GM12878 (cell line): Measurements from ENCODE around the gene RASSF8. TPM values are rescaled to one million over a fixed set of nuclear protein-coding genes. Genes with fewer than 3 reads are reported as not detected.

ENCODE experiments used
- ATAC-seq: fragments of 200-7000 bp; cut with Tn5 transposase; 3 replicates; pipeline ENCODE4 v1.9.1; 2020; ENCODE audit warnings: mild to moderate bottlenecking, moderate library complexity
- BruUV-seq: library from RNA; stranded (reverse); fragments of 400-500 nt; replicated peaks from 2 replicates; lab custom pipeline; 2021; lab: Mats Ljungman, UMichigan
- CTCF ChIA-PET: fragments of 300-600 bp; sonication (Branson Sonifier 250); formaldehyde crosslinking; extraction: SDS; loops from one replicate; lab custom pipeline; 2021; ENCODE audit warnings: inconsistent platforms; lab: Yijun Ruan, JAX
- POLR2A ChIA-PET: fragments of 350-600 bp; formaldehyde crosslinking; extraction: SDS; loops from one replicate; lab custom pipeline; 2021; ENCODE audit warnings: inconsistent platforms; lab: Charles Lee
- RAD21 ChIA-PET: fragments of 300-600 bp; sonication (Branson Sonifier 250); formaldehyde crosslinking; loops from one replicate; lab custom pipeline; 2023; ENCODE audit warnings: antibody characterized with exemption; ENCODE audit not compliant: unreplicated experiment; lab: Charles Lee
- SMC1A ChIA-PET: fragments of 300-600 bp; sonication (Branson Sonifier 250); formaldehyde crosslinking; loops from one replicate; lab custom pipeline; 2023; ENCODE audit not compliant: unreplicated experiment, uncharacterized antibody; lab: Charles Lee
- DNase-seq: peaks from one replicate; pipeline ENCODE4 v3.0.0-alpha.2; 2011; ENCODE audit warnings: low read depth, low spot score
- FAIRE-seq: peaks from 3 replicates; lab custom pipeline; 2011; peaks lifted over from hg19 to GRCh38; lab: Jason Lieb, UNC
- H2AFZ ChIP-seq: 2 replicates; pipeline ENCODE4 v1.6.0; 2011; ENCODE audit warnings: low read depth, low read length, control low read depth; ENCODE audit not compliant: control insufficient read depth
- H3K27ac ChIP-seq: 2 replicates; pipeline ENCODE4 v1.5.1; 2011; ENCODE audit warnings: control low read depth; ENCODE audit not compliant: control insufficient read depth, insufficient read depth
- H3K27me3 ChIP-seq, 2 experiments: replicated peaks in 1 of 2; 2 replicates each; pipeline versions ENCODE4 v1.6.0 to v1.6.1; 2011; ENCODE audit warnings: low read length in 1 of 2; ENCODE audit not compliant: control insufficient read depth in 2 of 2, insufficient read depth in 2 of 2
- H3K36me3 ChIP-seq, 2 experiments: 2 replicates each; pipeline ENCODE4 v1.5.1; 2011; ENCODE audit warnings: low read length in 1 of 2; ENCODE audit not compliant: control insufficient read depth in 2 of 2, insufficient read depth in 2 of 2
- H3K4me1 ChIP-seq: 2 replicates; pipeline ENCODE4 v1.6.1; 2011; ENCODE audit warnings: mild to moderate bottlenecking, low read length, moderate library complexity, mixed read lengths; ENCODE audit not compliant: control insufficient read depth, insufficient read depth
- H3K4me2 ChIP-seq: 2 replicates; pipeline ENCODE4 v1.6.0; 2011; ENCODE audit warnings: control low read depth; ENCODE audit not compliant: control insufficient read depth, insufficient read depth
- H3K4me3 ChIP-seq: fragments of 200-600 bp; sonication (generic); 2 replicates; pipeline ENCODE4 v1.5.1; 2016
- H3K79me2 ChIP-seq: 2 replicates; pipeline ENCODE4 v1.6.0; 2011; ENCODE audit warnings: low read length; ENCODE audit not compliant: control insufficient read depth, insufficient read depth
- H3K9ac ChIP-seq: 2 replicates; pipeline ENCODE4 v1.8.0; 2011; ENCODE audit warnings: low read length, control low read depth, mixed read lengths; ENCODE audit not compliant: control insufficient read depth, insufficient read depth
- H3K9me3 ChIP-seq: replicated peaks from 3 replicates; pipeline ENCODE4 v1.5.1; 2011; ENCODE audit warnings: mild to moderate bottlenecking, low read length; ENCODE audit not compliant: control insufficient read depth, insufficient read depth
- H4K20me1 ChIP-seq: 2 replicates; pipeline ENCODE4 v1.6.0; 2011; ENCODE audit not compliant: control insufficient read depth, insufficient read depth
- ASH2L ChIP-seq: fragments of 300-600, 200-600 bp; sonication (generic); IDR thresholded peaks from 2 replicates; pipeline ENCODE4 v1.6.1; 2017; ENCODE audit warnings: low read depth, mild to moderate bottlenecking, borderline replicate concordance
- EP300 ChIP-seq, 2 experiments: fragments of 150-350 bp in 1 of 2; IDR thresholded peaks; 2 replicates each; pipeline ENCODE4 v1.6.1; 2011 to 2012; ENCODE audit warnings: low read depth in 2 of 2, low read length in 2 of 2, borderline replicate concordance in 1 of 2, improper control_type of control experiment in 1 of 2, inconsistent platforms in 1 of 2; ENCODE audit not compliant: control insufficient read depth in 1 of 2
- KLF5 ChIP-seq: fragments of 450-650 bp; IDR thresholded peaks from 2 replicates; pipeline ENCODE4 v1.6.1; 2014; ENCODE audit warnings: mild to moderate bottlenecking; ENCODE audit not compliant: partially characterized antibody
- NR2C2 ChIP-seq: IDR thresholded peaks from 2 replicates; pipeline ENCODE4 v1.6.1; 2011; ENCODE audit warnings: borderline replicate concordance, low read depth; ENCODE audit not compliant: control insufficient read depth, insufficient read length
- PML ChIP-seq: IDR thresholded peaks from 2 replicates; pipeline ENCODE4 v1.6.1; 2012; ENCODE audit warnings: low read length, inconsistent platforms
- RCOR1 ChIP-seq: conservative IDR thresholded peaks from 2 replicates; pipeline ENCODE4 v1.6.1; 2012; ENCODE audit warnings: low read depth, low read length, improper control_type of control experiment
- WGBS: methylation state at CpG from one replicate; pipeline ENCODE4 v1.1.6; 2016; ENCODE audit warnings: low lambda C conversion rate; ENCODE audit not compliant: insufficient replicate concordance, insufficient coverage; ENCODE audit errors: missing lambda C conversion rate; 5-methylcytosine and 5-hydroxymethylcytosine counted together
- in situ Hi-C: fragments of 300-500 bp; cut with MboI; formaldehyde crosslinking; loops from 9 replicates; pipeline ENCODE4 v1.14.3; 2018; ENCODE audit warnings: mixed read lengths
- intact Hi-C: fragments of 100-400 bp; cut with micrococcal nuclease; formaldehyde crosslinking; loops from one replicate; pipeline ENCODE4 v1.14.2; 2022; ENCODE audit not compliant: unreplicated experiment
- polyA plus RNA-seq, 11 experiments: library from polyadenylated mRNA; depleted of rRNA in 4 of 11; unstranded in 6 of 11; stranded (reverse) in 5 of 11; fragments of >200 nt; fragmentation: Nextera tagmentation in 4 of 11; fragmentation: Illumina TruSeq in 1 of 11; extraction: Ambion mirVana in 4 of 11; extraction: Trizol in 1 of 11; gene quantifications; 1 replicate in 1 of 11; 2 replicates in 10 of 11; pipeline versions ENCODE4 v1.2.1 to v1.2.3, GENCODE V29; 2011 to 2016; ENCODE audit warnings: inconsistent platforms in 2 of 11, missing spikeins in 2 of 11, low read depth in 1 of 11
- total RNA-seq, 4 experiments: library from RNA; depleted of rRNA in 3 of 4; stranded (reverse); fragments of >200 nt in 3 of 4; fragmentation: Illumina TruSeq in 1 of 4; extraction: Trizol in 1 of 4; gene quantifications; 2 replicates each; pipeline versions ENCODE4 v1.2.1 to v1.2.3, GENCODE V29; 2013 to 2021
- TF ChIP-seq, protein P1 (sequence below): fragments of 450-650 bp; IDR thresholded peaks from 2 replicates; pipeline ENCODE4 v1.6.1; 2017; ENCODE audit warnings: mild to moderate bottlenecking, moderate library complexity
- TF ChIP-seq, protein P2 (sequence below): fragments of 150-350 bp; IDR thresholded peaks from 2 replicates; pipeline ENCODE4 v1.6.1; 2016; ENCODE audit warnings: low read depth, low read length
- TF ChIP-seq, protein P3 (sequence below): fragments of 150-350 bp; IDR thresholded peaks from 2 replicates; pipeline ENCODE4 v1.6.1; 2014; ENCODE audit warnings: mild to moderate bottlenecking, low read depth, low read length
- TF ChIP-seq, protein P4 (sequence below): IDR thresholded peaks from 2 replicates; pipeline ENCODE4 v1.6.1; 2011; ENCODE audit warnings: borderline replicate concordance, low read depth, mild to moderate bottlenecking, moderate library complexity, low read length; ENCODE audit not compliant: insufficient read depth, poor library complexity, severe bottlenecking

RASSF8 gene
- total and polyA plus RNA-seq, 10 of the 15 experiments (the other 5 are each of a cell fraction or from before 2014, with no cell fraction given), result 0.06 to 0.18 (median 0.08) TPM; not detected in 6

DNA sequence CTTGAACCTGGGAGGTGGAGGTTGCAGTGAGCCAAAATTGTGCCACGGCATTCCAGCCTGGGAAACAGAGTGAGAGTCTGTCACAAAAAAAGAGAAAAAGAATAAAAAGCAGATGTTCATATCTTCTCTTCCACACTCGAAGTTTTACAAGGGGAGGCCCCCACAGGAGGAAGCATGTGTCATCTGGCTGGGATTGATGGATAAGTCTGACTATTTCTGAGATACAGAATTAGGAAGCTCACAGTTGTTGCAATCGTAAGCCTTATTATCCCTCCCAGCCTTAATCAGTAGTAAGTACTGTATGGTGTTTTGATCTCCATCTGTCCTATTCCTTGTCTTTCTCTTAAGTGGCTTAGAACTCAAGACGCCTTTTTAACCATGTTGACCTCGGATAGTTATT is 31.9 kb upstream of the RASSF8 start:
- H3K9me3 ChIP-seq, result no peaks in the 10 kb centered on the region
- no peaks in the 10 kb centered on the region for H3K36me3 ChIP-seq
- no peak overlapping the region for H3K4me3 ChIP-seq
- TF ChIP-seq, protein P1, sequence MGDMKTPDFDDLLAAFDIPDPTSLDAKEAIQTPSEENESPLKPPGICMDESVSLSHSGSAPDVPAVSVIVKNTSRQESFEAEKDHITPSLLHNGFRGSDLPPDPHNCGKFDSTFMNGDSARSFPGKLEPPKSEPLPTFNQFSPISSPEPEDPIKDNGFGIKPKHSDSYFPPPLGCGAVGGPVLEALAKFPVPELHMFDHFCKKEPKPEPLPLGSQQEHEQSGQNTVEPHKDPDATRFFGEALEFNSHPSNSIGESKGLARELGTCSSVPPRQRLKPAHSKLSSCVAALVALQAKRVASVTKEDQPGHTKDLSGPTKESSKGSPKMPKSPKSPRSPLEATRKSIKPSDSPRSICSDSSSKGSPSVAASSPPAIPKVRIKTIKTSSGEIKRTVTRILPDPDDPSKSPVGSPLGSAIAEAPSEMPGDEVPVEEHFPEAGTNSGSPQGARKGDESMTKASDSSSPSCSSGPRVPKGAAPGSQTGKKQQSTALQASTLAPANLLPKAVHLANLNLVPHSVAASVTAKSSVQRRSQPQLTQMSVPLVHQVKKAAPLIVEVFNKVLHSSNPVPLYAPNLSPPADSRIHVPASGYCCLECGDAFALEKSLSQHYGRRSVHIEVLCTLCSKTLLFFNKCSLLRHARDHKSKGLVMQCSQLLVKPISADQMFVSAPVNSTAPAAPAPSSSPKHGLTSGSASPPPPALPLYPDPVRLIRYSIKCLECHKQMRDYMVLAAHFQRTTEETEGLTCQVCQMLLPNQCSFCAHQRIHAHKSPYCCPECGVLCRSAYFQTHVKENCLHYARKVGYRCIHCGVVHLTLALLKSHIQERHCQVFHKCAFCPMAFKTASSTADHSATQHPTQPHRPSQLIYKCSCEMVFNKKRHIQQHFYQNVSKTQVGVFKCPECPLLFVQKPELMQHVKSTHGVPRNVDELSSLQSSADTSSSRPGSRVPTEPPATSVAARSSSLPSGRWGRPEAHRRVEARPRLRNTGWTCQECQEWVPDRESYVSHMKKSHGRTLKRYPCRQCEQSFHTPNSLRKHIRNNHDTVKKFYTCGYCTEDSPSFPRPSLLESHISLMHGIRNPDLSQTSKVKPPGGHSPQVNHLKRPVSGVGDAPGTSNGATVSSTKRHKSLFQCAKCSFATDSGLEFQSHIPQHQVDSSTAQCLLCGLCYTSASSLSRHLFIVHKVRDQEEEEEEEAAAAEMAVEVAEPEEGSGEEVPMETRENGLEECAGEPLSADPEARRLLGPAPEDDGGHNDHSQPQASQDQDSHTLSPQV, result no peak
- TF ChIP-seq, protein P2, sequence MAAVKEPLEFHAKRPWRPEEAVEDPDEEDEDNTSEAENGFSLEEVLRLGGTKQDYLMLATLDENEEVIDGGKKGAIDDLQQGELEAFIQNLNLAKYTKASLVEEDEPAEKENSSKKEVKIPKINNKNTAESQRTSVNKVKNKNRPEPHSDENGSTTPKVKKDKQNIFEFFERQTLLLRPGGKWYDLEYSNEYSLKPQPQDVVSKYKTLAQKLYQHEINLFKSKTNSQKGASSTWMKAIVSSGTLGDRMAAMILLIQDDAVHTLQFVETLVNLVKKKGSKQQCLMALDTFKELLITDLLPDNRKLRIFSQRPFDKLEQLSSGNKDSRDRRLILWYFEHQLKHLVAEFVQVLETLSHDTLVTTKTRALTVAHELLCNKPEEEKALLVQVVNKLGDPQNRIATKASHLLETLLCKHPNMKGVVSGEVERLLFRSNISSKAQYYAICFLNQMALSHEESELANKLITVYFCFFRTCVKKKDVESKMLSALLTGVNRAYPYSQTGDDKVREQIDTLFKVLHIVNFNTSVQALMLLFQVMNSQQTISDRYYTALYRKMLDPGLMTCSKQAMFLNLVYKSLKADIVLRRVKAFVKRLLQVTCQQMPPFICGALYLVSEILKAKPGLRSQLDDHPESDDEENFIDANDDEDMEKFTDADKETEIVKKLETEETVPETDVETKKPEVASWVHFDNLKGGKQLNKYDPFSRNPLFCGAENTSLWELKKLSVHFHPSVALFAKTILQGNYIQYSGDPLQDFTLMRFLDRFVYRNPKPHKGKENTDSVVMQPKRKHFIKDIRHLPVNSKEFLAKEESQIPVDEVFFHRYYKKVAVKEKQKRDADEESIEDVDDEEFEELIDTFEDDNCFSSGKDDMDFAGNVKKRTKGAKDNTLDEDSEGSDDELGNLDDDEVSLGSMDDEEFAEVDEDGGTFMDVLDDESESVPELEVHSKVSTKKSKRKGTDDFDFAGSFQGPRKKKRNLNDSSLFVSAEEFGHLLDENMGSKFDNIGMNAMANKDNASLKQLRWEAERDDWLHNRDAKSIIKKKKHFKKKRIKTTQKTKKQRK, result no peak
- no peak for TF ChIP-seq KLF5
- TF ChIP-seq ASH2L, result no peak
- TF ChIP-seq EP300 (IDR thresholded peaks at IDR 0.05; ENCODE audit: borderline replicate concordance in 1 of 2, control insufficient read depth in 1 of 2, low read depth in 2 of 2, low read length in 2 of 2), result no peak
- TF ChIP-seq PML, result no peak
- TF ChIP-seq, protein P3, sequence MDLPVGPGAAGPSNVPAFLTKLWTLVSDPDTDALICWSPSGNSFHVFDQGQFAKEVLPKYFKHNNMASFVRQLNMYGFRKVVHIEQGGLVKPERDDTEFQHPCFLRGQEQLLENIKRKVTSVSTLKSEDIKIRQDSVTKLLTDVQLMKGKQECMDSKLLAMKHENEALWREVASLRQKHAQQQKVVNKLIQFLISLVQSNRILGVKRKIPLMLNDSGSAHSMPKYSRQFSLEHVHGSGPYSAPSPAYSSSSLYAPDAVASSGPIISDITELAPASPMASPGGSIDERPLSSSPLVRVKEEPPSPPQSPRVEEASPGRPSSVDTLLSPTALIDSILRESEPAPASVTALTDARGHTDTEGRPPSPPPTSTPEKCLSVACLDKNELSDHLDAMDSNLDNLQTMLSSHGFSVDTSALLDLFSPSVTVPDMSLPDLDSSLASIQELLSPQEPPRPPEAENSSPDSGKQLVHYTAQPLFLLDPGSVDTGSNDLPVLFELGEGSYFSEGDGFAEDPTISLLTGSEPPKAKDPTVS, result no peak
- TF ChIP-seq NR2C2, result no peak
- no peak for TF ChIP-seq RCOR1
- TF ChIP-seq, protein P4, sequence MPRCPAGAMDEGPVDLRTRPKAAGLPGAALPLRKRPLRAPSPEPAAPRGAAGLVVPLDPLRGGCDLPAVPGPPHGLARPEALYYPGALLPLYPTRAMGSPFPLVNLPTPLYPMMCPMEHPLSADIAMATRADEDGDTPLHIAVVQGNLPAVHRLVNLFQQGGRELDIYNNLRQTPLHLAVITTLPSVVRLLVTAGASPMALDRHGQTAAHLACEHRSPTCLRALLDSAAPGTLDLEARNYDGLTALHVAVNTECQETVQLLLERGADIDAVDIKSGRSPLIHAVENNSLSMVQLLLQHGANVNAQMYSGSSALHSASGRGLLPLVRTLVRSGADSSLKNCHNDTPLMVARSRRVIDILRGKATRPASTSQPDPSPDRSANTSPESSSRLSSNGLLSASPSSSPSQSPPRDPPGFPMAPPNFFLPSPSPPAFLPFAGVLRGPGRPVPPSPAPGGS, result no peak
- ChIA-PET POLR2A (no interaction called here), CTCF (no interaction called here), SMC1A (no interaction called here), RAD21 (no interaction called here)
- no peak overlapping the region for H2AFZ ChIP-seq
- H3K4me2 ChIP-seq, result no peak overlapping the region
- in situ Hi-C loops, result no loop called here
- ATAC-seq (no peak), FAIRE-seq (no peak), DNase-seq (no peak)
- H3K79me2 ChIP-seq, result no peaks in the 10 kb centered on the region
- intact Hi-C loops, result no loop called here
- no peaks in the 10 kb centered on the region for H3K27me3 ChIP-seq
- H3K9ac ChIP-seq, result no peak overlapping the region
- no peaks in the 10 kb centered on the region for H4K20me1 ChIP-seq
- no peaks in the 10 kb centered on the region for H3K4me1 ChIP-seq
- no TSS peak for BruUV-seq
- no peak overlapping the region for H3K27ac ChIP-seq
- 21% methylated on average over 5 of the region's 5 CpGs for WGBS
